ENCODE data around the gene TEX26. TPM values are rescaled to one million over a fixed set of nuclear protein-coding genes. Genes with fewer than 3 reads are reported as not detected.

TEX26 gene
- polyA plus RNA-seq, 1 of the 3 experiments (the other 2 are of a cell fraction) = not detected

- POLR2A ChIA-PET = interaction anchor here (1.0 kb wide), 1 partner anchor 9 kb away, joined by 4 read pairs; no protein-coding TSS in a partner anchor
Measured at GRCh38 chr13:30907121-30907861, 25.2 kb upstream of the TEX26 start.

GRCh38 chr13:30908416-30908980, 24.0 kb upstream of the TEX26 start:
- peak; percentile 65 for DNase-seq
- ChIA-PET POLR2A (no interaction called here), CTCF (interaction anchor here (0.9 kb wide), 1 partner anchor 21 kb away, joined by 3 read pairs; no protein-coding TSS in a partner anchor)
- no peaks in the 10 kb centered on the region for H4K20me1 ChIP-seq (ENCODE audit: insufficient read depth)
- peaks cover 21 to 22% of the 10 kb centered on the region in 2 experiments; a peak in 3 of 4 replicates for H3K4me1 ChIP-seq (ENCODE audit: control insufficient read depth in 1 of 2, insufficient read depth in 2 of 2, low read depth in 1 of 2, low read length in 1 of 2)
- no peak overlapping the region for H3K9ac ChIP-seq
- no peaks in the 10 kb centered on the region for H3F3A ChIP-seq (replicated peaks; ENCODE audit: insufficient read depth)
- no peaks in the 10 kb centered on the region for H3K9me3 ChIP-seq
- WGBS (ENCODE audit: low lambda C conversion rate) = 31% methylated on average over 5 of the region's 5 CpGs
- no peaks in the 10 kb centered on the region for H3K36me3 ChIP-seq (replicated peaks in 1 of 2; ENCODE audit: control insufficient read depth in 1 of 2, insufficient read depth in 2 of 2, low read length in 1 of 2)
- no peaks in the 10 kb centered on the region for H3K27me3 ChIP-seq (ENCODE audit: insufficient read depth)
- H3K4me2 ChIP-seq = no peak overlapping the region
- no peak overlapping the region for H2AFZ ChIP-seq (ENCODE audit: low read depth)
- TF ChIP-seq NFIC (IDR thresholded peaks at IDR 0.05; ENCODE audit: borderline replicate concordance) (peak; percentile 30; the same call in 1 of the 2 replicates), CHD2 (IDR thresholded peaks at IDR 0.05; ENCODE audit: low read length, partially characterized antibody) (no peak), JUND (IDR thresholded peaks at IDR 0.05) (no peak), MAX (IDR thresholded peaks at IDR 0.05; ENCODE audit: low read depth) (0 out of 2 replicates have a peak, but pooled peaks have one; percentile 22), TCF12 (IDR thresholded peaks at IDR 0.05) (no peak), FOXM1 (IDR thresholded peaks at IDR 0.05; ENCODE audit: low read depth) (no peak)
- no peak overlapping the region for H3K4me3 ChIP-seq (ENCODE audit: low read depth in 2 of 2, low read length in 1 of 2)
- no peaks in the 10 kb centered on the region for H3K79me2 ChIP-seq (ENCODE audit: insufficient read depth)
- H3K27ac ChIP-seq (ENCODE audit: low read depth in 2 of 2, low read length in 1 of 2) = peak overlapping the region; percentile 17 to 62; a peak in 2 of 4 replicates
- H3K9me2 ChIP-seq = no peaks in the 10 kb centered on the region

More at GRCh38 chr13:30907121-30907861, 25.2 kb upstream of the TEX26 start:
- Histone ChIP-seq H3K4me1 (ENCODE audit: control insufficient read depth in 1 of 2, insufficient read depth in 2 of 2, low read depth in 1 of 2, low read length in 1 of 2) (peaks cover 21 to 22% of the 10 kb centered on the region in 2 experiments; a peak in 3 of 4 replicates), H3K27ac (ENCODE audit: low read depth in 2 of 2, low read length in 1 of 2) (peak overlapping the region; percentile 17 to 62; a peak in 3 of 4 replicates), H3K9ac (no peak overlapping the region), H3K9me3 (no peaks in the 10 kb centered on the region), H4K20me1 (ENCODE audit: insufficient read depth) (no peaks in the 10 kb centered on the region), H3K4me2 (no peak overlapping the region), H2AFZ (ENCODE audit: low read depth) (peak overlapping the region; percentile 32; the same call in 1 of the 2 replicates), H3K9me2 (no peaks in the 10 kb centered on the region), H3K27me3 (ENCODE audit: insufficient read depth) (no peaks in the 10 kb centered on the region), H3F3A (replicated peaks; ENCODE audit: insufficient read depth) (no peaks in the 10 kb centered on the region), H3K79me2 (ENCODE audit: insufficient read depth) (no peaks in the 10 kb centered on the region), H3K4me3 (ENCODE audit: low read depth in 2 of 2, low read length in 1 of 2) (no peak overlapping the region), H3K36me3 (replicated peaks in 1 of 2; ENCODE audit: control insufficient read depth in 1 of 2, insufficient read depth in 2 of 2, low read length in 1 of 2) (no peaks in the 10 kb centered on the region)
- peak; percentile 52 for DNase-seq
- TF ChIP-seq GATA2 (CRISPR knock-in tag; IDR thresholded peaks at IDR 0.05) = no peak
- TF ChIP-seq MAX (IDR thresholded peaks at IDR 0.05; ENCODE audit: low read depth) = no peak
- no peak for TF ChIP-seq MXI1 (IDR thresholded peaks at IDR 0.05; ENCODE audit: low read depth, low read length)
- no peak for TF ChIP-seq NRF1 (IDR thresholded peaks at IDR 0.05; ENCODE audit: low read depth, low read length)
- no peak for TF ChIP-seq NFIC (IDR thresholded peaks at IDR 0.05; ENCODE audit: borderline replicate concordance)
- TF ChIP-seq ELF1 (IDR thresholded peaks at IDR 0.05) = no peak
- TF ChIP-seq CTCF (IDR thresholded peaks at IDR 0.05) = no peak
- CTCF ChIA-PET = interaction anchor here (0.7 to 1.4 kb wide), 5 partner anchors 9 to 137 kb away, joined by 3 to 6 read pairs (median 4); no protein-coding TSS in a partner anchor
- WGBS (ENCODE audit: low lambda C conversion rate) = 78% methylated on average over 9 of the region's 10 CpGs

Measured in SK-N-SH (cell line).